SH-SY5Y (cell line): ENCODE results near the gene ODAD2.

Experiments used
- GATA2 ChIP-seq: IDR thresholded peaks from 2 replicates; pipeline ENCODE4 v1.6.1; 2011; ENCODE audit warnings: mild to moderate bottlenecking, low read depth, low read length
- GATA3 ChIP-seq: IDR thresholded peaks from 2 replicates; pipeline ENCODE4 v1.6.1; 2011; ENCODE audit warnings: low read depth, mild to moderate bottlenecking, low read length, moderate library complexity

GRCh38 chr10:27804136-27804535 lies 194.7 kb downstream of the ODAD2 start:
- TF ChIP-seq GATA2 (no peak), GATA3 (no peak)
